AG08395 (cell line): ENCODE results near the gene MOSMO.
"Not testable (repeated sequence)": the region's sequence is repeated elsewhere in the genome, so short reads cannot be mapped to it uniquely, and the experiment has no call there.

Source experiments
- DNase-seq: peaks from one replicate; pipeline ENCODE4 v3.0.0; 2012; ENCODE audit warnings: mixed read lengths, low spot score

The MOSMO gene

DNA sequence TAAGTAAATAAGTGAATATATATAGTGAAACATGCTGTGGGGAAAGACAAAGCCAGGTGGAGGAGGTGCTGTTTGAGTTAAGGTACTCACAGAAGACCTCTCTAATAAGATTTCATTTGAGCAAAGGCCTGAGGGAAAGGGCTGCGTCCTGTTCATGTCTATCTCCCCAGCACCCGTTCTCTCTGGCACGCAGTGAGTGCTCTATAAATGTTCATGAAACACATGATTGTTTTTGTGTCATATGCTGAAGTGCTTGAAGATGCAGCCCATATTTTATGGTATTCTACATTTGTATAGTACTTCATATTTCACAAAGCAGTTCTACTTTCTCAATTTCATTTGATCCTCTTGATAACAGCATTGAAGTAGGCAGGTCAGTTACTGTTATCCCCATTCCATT is 85.4 kb downstream of the MOSMO start:
- DNase-seq, result no peak

- no peak for DNase-seq
Observed at GRCh38 chr16:22093996-22094395, 86.1 kb downstream of the MOSMO start.

DNA sequence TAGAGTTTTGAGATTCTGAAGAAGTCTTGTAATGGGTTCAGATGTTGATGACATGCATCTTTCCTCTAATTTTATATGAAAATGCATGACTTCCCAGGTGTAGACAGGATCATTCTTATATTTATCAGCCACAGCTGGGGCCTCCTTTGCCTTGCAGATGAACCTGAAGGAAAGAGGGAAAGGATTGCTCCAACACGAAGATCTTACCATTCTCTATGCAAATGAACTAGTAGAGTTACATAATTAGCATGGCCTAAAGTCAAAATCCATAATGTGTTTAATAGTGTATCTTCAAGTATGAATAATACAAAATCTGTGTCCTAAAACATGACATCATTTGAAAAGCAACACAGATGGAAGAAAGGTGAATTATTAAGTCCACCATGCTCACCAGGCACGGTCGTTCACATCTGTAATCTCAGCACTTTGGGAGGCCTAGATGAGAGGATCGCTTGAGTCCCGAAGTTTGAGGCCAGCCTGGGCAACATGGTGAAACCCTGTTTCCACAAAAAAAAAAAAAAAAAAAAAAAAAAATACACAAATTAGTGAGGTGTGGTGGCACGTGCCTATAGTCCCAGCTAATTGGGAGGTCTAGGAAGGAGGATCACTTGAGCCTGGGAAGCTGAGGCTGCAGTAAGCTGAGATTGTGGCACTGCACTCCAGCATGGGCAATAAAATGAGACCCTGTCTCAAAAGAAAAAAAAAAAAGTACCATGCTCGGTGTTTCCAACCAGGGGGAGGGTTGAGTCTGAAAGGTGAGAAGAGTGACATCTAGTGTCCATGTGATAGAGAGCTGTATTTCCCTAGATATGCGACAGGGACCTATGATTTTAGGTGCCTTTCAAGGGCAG is 90.7 kb downstream of the MOSMO start:
- peak; percentile 77 for DNase-seq

- DNase-seq, result no peak
Observed at GRCh38 chr16:22099256-22099975, 91.5 kb downstream of the MOSMO start.

DNA sequence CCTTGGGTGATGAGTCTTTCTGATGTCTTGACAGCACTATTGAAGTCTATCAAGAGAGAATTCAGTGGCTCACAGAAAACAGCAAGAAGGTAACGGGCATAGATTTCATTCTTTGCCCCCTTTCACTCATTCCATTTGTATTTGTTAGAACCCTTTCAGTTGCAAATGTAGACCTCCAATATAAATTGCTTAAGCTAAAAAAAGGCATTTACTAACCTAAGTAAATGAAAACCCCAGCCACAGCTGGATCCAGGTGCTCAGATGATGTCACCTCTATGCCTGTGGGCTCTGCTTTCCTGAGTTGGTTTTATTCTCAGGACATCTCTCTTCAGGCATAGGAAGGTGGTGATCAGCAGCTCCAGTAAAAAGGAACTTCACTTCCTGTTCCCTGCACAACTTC is 95.5 kb downstream of the MOSMO start:
- DNase-seq, result no peak

GRCh38 chr16:22109258-22109898 is 101.5 kb downstream of the MOSMO start:
- DNase-seq, result no peak

DNA sequence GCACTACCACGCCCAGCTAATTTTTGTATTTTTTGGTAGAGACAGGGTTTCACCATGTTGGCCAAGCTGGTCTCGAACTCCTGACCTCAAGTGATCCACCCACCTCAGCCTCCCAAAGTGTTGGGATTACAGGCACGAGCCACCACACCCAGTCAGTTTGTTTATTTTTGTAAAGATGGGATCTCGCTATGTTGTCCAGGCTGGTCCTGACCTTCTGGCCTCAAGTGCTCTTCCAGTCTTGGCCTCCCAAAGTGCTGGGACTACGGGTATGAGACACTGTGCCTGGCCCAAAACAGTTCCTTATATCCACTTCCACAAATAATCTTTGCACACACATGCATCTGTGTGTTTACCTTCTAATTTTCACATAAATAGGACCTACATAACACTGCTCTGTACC is 103.7 kb downstream of the MOSMO start:
- not testable (repeated sequence) for DNase-seq

DNA sequence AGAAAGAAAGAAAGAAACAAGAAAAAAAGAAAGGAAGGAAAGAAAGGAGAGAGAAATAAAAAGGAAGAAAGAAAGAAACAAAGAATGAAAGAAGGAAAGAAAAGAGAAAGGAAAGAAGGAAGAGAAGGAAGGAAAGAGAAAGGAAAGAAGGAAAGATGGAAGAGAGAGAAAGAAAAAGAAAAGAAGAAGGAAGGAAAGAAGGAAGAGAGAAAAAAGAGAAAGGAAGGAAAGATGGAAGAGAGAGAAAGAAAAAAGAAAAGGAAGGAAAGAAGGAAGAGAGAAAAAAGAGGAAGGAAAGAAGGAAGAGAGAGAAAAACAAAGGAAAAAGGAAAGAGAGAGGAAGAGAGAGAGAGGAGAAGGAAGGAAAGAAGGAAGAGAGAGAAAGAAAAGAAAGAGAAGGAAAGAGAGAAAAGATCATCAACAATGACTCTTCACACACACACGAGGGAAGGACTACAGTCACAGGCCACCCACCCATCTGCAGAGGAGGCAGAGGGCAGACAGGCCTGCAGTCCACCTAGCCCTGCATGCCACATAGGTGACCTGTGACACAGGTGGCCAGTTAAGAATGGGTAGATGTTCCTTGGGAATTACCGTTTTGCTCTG is 108.3 kb downstream of the MOSMO start:
- no peak for DNase-seq

DNA sequence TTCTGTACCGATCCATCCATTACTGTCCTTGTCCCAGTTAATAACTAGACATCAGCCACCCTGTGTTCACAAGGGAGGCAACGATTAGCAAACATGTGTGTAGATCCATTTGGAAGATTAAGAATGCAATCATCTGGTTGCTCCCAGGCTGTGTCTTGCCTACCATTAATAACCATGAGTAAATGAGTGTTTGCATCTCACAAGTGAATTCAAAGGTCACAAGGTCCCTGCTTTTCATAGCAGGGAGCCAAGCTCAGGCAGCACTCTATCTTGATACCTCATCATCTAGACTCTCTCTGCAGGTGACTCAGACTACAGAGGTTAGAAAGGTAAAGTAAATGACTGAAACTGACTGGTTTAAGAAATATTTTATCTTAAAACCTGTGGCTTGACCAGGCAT is 109.7 kb downstream of the MOSMO start:
- no peak for DNase-seq

GRCh38 chr16:22120440-22120839 is 112.5 kb downstream of the MOSMO start:
- no peak for DNase-seq

- DNase-seq, result no peak
Observed at GRCh38 chr16:22122239-22122638, 114.3 kb downstream of the MOSMO start.

DNA sequence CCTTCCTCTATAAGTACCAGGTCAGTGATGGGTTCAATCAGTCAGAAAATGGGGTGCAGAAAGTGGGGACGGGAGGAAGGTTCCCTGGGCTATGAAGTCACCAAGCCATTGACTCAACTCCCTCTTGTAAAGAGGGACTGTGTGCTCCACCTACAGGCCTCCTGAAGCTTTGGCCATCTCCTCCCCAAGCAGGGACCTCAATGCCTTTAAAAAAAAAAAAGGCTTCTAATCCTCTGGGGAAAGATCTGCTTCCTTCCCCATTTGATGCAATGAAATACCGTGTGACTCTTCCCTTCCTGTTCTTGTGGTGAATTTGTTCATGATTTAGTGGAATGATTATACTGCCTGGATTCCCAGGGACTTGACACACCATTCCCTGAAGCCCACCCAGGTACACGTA is 115.2 kb downstream of the MOSMO start:
- DNase-seq, result no peak

DNA sequence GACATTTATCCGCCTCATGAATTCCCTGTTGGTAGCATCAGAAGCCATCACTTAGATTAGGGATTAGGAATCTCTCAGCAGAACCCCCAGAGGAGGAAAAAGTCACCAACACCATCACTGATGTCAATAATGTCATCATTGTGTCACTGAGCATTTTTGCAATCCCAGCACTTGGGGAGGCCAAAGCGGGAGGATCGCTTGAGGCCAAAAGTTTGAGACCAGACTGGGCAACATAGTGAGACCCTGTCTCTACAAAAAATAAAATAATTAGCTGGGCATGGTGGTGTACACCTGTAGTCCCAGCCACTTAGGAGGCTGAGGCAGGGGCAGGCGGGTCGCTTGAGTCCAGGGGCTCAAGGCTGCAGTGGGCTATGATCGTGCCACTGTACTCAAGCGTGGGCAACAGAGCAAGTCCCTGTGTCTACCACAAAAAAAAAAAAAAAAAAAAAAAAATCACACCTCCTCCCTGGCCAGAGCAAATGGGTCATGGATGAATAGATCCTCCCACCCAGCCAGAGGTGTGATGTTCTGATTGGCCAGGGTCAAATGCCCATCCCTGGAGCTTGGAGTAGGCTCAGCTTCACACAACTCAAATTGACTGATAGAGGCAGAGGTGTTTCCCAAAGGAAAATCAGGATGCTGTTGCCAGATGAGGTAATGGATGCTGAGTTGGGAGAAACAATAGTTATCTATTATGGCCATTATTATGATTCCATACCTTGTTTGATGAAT is 116.0 kb downstream of the MOSMO start:
- no peak for DNase-seq

GRCh38 chr16:22124583-22125284 is 116.8 kb downstream of the MOSMO start:
- DNase-seq, result no peak

GRCh38 chr16:22126037-22126558 is 118.2 kb downstream of the MOSMO start:
- no peak for DNase-seq

- not testable (repeated sequence) for DNase-seq
Observed at GRCh38 chr16:22128537-22128936, 120.6 kb downstream of the MOSMO start.

DNA sequence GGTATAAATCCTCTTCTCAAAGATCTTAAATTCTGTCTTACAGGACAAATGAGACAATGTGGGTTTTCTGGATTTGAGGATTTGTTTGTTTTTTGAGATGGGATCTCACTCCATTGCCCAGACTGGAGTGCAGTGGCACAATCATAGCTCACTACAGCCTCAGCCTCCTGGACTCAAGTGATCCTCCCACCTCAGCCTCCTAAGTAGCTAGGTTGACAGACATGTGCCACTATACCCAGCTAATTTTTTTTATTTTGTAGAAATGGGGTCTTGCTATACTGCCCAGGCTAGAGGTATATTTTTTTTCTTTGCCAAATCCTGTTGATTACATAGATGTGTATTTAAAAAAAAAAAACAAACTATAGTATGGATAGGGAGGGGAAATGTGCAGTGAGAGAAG is 122.6 kb downstream of the MOSMO start:
- DNase-seq, result no peak

- no peak for DNase-seq
Observed at GRCh38 chr16:22132801-22133200, 124.9 kb downstream of the MOSMO start.
